Neural cell (in vitro differentiated cells): ENCODE results near the gene SEZ6L2.

ENCODE experiments used
- EP300 ChIP-seq: fragments of 450-650 bp; conservative IDR thresholded peaks from 2 replicates; pipeline ENCODE4 v1.6.1; 2014; ENCODE audit warnings: antibody characterized with exemption, mild to moderate bottlenecking, moderate library complexity; ENCODE audit not compliant: poor library complexity, severe bottlenecking
- MXI1 ChIP-seq: fragments of 450-650 bp; conservative IDR thresholded peaks from 2 replicates; pipeline ENCODE4 v1.6.1; 2014; ENCODE audit warnings: antibody characterized with exemption, mild to moderate bottlenecking; ENCODE audit not compliant: poor library complexity, severe bottlenecking
- RAD21 ChIP-seq: fragments of 450-650 bp; conservative IDR thresholded peaks from 2 replicates; pipeline ENCODE4 v1.6.1; 2014; ENCODE audit warnings: antibody characterized with exemption, mild to moderate bottlenecking, moderate library complexity

GRCh38 chr16:29915590-29916247 lies 16.4 kb upstream of the SEZ6L2 start:
- no peak for TF ChIP-seq RAD21
- no peak for TF ChIP-seq MXI1
- no peak for TF ChIP-seq EP300
